ENCODE measurements around the gene RBM33.

DNA sequence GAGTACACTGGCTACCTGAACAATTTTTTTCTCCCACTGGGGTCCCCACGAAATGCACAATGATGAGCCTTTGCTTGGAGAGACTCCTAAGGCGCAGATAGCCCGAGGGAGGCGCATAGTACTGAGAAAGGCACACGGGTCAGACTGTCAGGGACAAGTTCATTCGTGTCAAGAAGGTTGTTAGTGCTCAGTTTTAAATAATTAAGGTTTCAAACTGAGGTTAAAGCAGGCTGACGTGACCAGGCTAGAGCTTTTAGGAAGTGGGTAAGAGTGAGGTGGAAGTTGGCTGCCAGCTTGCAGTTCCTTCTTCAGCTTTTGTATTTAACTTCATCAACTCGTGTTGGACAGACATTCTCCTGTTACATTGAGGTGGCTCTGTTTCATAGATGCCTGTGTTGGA lies 31.6 kb downstream of the RBM33 start:
- TF ChIP-seq LEF1 (IDR thresholded peaks at IDR 0.05; ENCODE audit: borderline replicate concordance) (no peak), HDGF (IDR thresholded peaks at IDR 0.05; ENCODE audit: borderline replicate concordance) (no peak), ELF4 (IDR thresholded peaks at IDR 0.05) (no peak), FOXM1 (IDR thresholded peaks at IDR 0.05; ENCODE audit: borderline replicate concordance) (no peak), ARNT (IDR thresholded peaks at IDR 0.05) (no peak), L3MBTL2 (conservative IDR thresholded peaks at IDR 0.05) (no peak), SUZ12 (IDR thresholded peaks at IDR 0.05) (no peak)
